GM11168 (cell line): ENCODE results near the gene ODAD4.

Experiments
- in situ Hi-C: fragments of 300-500 bp; cut with MboI; formaldehyde crosslinking; loops from one replicate; pipeline ENCODE4 v1.12.0; 2022; ENCODE audit warnings: low sequenced_read_pairs; ENCODE audit not compliant: unreplicated experiment

Gene ODAD4, protein sequence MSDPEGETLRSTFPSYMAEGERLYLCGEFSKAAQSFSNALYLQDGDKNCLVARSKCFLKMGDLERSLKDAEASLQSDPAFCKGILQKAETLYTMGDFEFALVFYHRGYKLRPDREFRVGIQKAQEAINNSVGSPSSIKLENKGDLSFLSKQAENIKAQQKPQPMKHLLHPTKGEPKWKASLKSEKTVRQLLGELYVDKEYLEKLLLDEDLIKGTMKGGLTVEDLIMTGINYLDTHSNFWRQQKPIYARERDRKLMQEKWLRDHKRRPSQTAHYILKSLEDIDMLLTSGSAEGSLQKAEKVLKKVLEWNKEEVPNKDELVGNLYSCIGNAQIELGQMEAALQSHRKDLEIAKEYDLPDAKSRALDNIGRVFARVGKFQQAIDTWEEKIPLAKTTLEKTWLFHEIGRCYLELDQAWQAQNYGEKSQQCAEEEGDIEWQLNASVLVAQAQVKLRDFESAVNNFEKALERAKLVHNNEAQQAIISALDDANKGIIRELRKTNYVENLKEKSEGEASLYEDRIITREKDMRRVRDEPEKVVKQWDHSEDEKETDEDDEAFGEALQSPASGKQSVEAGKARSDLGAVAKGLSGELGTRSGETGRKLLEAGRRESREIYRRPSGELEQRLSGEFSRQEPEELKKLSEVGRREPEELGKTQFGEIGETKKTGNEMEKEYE

DNA sequence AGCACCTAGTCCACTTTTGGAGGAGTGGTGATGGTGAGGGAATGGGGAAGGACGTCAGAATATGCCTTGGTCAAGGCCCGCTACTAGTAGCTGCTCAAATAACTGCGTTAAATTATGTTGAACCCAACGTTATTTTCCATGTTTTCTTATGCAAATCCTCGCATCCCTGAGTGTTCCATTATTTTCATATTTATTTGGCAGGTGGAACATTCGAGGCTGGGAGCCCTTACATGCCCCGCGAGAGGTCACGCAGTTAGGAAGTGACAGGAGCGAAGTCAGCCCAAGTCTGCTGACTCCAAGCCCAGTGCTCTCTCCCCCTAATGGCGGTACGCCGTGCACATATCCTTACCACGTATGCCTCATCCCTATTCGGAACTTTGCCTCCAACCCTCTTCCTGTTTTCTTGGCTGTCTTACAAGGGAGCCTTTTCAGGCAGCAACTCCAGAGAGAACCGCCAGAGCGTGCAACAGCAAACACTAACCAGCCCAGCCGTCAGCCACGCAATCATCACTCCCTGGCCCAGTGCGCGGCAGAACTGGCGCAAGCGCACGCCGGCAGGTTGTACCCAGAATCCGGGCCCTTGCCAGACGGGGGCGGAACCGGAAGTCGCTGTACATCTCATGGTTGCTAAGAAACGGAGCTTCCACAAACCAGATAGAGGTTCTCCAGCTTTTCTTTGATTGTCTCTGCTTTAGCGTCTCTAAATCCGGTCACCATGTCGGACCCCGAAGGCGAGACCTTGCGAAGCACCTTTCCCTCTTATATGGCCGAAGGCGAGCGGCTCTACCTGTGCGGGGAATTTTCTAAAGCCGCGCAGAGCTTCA is at the start of gene ODAD4:
Gene ODAD4, plus strand, starts transcription at position 609 of the 824 bp plus-strand sequence. Its CDS starts 107 bp downstream, at position 716.
- in situ Hi-C loops: no loop called here

DNA sequence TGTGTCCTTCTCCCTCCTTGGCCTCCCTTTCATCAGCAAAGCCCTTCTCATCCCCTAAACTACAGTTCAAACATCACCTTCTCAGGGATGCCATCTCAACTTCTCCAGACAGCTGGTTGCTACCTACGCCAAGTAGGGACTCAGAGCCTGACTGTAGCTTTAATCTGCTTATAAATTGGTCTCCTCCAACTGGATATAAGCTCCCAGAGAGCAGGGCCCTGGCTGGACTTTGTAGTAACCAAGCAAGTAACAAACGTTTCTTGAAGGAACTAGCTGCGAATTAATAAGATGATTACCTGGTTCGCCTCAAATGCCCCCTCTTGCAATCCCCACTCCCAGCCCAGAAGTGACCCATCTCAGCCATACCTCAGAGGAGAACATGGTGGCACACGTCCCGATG is 47.7 kb upstream of the ODAD4 start:
- in situ Hi-C loops: no loop called here

DNA sequence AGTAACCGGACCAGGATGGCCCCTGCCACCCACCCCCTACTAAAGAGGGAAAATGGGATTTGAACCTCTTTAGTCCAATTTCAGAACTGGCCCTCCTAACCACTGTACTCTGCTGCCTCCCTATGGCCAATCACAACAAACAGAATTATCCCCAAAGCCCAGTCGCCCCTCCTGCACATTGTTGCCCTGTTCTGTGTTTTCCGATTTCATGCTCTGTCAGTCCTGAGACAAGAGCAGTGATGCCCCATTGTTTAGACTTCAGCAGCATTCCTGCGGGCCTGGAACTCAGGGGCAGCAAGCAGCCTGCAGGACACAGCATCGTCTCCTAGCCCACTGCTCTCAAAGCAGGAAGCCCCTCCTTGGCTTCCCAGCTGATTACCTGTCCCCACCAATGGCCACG is 44.7 kb upstream of the ODAD4 start:
- in situ Hi-C loops: no loop called here

DNA sequence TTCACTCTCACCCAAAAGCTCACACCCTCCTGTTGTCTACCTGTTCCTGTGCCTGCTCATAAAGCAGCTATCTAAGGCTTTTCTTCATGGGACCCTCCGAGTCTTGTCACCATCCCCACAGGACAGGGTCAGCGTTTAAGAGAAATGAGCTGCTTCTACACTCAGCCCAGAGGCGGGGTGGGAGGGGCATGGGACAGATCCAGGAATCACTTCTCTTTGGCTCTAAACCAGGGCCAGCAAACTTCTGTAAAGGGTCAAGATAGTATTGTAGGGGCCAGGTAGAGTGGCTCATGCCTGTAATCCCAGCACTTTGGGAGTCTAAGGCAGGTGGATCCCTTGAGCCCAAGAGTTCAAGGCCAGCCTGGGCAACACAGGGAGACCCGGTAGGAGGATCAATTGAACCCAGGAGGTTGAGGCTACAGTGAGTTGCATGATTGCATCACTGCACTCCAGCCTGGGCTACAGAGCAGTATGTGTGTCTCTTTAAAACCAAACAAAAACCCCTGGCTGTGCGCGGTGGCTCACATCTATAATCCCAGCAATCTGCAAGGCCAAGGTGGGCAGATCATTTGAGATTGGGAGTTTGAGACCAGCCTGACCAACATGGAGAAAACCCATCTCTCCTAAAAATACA is 42.0 kb upstream of the ODAD4 start:
- in situ Hi-C loops: no loop called here

DNA sequence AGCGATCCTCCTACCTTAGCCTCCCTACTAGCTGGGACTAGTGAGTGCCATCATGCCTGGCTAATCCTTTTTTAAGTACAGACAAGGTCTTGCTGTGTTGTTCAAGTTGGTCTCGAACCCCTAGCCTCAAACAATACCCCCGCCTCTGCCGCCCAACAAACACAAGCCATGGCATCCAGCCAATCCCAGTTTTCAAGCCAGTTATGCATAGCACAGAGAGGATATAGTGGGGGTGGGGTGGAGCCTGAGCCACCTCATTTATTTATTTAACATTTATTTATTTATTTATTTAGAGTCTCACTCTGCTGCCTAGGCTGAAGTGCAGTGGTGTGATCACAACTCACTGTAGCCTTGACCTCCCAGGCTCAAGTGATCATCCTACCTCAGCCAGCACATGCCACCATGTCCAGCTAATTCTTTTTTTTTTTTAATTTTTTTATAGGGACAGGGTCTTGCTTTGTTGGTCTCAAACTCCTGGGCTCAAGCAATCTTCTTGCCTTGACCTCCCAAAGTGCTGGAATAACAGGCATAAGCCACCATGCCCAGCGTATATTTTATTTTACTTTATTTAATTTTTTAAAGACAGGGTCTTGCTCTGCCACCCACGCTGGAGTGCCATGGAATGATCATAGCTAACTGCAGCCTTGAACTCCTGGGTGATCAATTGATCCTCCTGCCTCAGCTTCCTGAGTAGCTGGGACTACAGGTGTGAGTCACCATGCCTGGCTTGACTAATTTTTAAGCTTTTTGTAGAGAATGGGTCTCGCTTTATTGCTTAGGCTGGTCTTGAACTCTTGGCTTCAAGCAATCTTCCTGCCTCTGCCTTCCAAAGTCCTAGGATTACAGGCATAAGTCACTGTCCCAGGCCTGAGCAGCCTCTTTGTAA is 39.0 kb upstream of the ODAD4 start:
- in situ Hi-C loops: no loop called here

DNA sequence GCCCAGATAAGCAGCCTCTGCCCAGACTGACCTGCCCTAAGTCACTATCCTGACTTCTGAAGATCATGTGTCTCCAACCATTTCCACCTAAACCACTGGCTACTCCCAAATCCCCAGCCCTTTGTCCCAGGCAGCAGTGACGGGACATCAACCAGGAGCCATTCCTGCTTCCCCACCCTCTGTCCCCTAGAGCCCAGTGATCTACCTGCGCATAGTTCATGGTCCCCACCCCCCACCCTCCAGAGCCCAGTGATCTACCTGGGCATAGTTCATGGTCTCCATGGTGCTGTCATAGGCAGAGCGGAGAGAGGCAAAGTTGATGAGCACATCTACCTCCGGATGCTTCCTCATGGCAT is 38.4 kb upstream of the ODAD4 start:
- in situ Hi-C loops: no loop called here

DNA sequence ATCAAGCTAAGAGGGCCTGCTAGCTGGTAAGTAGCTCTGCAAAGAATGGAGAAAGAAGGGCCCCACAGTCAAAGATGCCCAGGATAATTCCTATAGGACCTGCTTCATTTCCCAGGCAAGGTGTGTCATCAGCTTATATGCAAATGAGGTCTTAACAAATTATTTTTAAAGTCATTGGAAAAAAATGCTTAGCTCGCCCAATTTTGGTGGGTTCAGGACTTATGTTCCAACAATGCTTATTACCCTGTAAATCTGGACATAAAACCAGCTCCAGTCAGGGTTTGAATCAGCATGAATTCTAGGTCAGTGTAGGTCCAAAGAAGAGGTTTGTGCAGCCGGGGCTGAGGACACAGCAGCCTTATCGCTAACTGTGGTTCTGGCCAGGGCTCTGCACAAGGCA is 37.0 kb upstream of the ODAD4 start:
- in situ Hi-C loops: no loop called here

DNA sequence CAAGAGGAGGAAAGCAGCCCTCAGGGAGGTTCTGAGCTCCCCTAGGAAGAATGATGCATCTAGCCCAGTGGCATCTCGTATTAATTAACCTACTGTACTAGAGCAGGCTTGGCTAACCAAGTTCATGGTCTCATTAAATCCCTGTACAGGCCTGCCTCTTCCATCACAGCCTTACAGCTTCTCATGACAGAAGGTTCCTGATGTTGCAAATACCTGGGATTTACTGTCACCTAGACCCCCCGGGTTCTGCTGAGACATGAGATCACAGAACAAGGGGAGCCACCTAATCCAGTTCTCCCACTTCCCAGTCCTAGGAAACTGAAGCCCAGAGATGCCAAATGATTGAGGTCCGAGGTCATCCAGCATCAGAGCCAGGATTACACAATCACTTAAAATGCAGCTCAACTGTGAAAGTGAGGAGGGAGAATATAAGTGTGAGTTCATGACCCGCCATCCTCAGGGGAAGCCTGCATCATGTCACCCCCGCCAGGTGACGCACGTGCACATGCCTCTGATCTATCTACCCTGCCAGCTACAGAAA is 35.6 kb upstream of the ODAD4 start:
- in situ Hi-C loops: no loop called here

DNA sequence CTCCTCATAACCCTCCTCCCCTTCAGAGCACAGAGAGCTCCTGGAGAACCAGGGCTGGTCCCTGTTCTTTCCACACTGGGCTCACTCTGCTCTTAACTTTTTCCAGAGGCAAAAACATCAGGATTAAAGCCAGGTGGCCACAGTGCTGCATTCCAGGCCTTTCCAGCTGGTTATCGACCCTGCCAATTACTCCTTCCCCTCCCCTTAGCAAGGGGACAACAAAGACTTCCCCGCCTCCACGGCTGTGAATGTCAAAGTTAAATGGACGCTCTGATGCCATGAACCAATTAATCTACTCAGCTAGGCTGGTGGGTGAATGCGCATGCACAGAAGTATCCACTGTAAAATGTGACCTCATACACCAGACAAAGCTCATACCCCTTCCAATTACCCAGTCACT is 34.8 kb upstream of the ODAD4 start:
- in situ Hi-C loops: no loop called here

DNA sequence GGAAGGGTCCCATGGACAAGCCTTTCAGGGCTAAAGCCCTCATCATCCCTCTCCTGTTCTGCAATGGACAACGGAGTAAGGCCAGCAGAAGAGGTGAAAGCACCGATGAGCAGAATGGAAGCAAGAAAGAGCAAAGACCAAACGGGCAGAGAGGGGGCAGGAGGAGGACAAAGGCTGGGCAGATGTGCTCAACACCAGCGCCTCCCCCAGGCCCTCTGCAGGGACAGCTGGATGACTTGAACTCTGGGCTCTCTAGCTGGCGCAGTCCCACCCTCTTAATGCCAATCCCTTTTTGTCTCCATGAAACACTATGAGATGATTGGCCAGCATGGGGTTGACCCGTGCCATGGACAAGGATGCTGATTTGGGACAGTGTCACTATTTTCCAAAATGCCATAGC is 33.7 kb upstream of the ODAD4 start:
- in situ Hi-C loops: no loop called here

DNA sequence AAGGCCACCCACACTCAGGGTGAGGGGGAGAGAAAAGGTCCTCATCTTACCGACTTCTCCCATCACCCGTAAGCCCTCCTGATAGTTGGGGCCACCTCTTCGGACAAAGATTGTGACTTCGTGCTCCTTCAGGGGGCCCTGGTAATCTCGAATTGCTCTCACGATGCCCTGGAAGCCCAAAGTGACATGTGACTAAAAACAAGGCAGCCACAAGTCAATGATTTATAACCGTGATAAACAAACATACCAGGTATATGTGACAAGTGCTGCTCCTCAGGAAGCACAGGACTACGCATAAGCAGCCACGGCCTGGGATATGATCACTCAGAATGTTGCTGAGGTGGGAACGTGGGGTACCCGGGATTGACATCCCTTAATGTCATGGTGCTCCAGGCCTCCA is 28.8 kb upstream of the ODAD4 start:
- in situ Hi-C loops: no loop called here

DNA sequence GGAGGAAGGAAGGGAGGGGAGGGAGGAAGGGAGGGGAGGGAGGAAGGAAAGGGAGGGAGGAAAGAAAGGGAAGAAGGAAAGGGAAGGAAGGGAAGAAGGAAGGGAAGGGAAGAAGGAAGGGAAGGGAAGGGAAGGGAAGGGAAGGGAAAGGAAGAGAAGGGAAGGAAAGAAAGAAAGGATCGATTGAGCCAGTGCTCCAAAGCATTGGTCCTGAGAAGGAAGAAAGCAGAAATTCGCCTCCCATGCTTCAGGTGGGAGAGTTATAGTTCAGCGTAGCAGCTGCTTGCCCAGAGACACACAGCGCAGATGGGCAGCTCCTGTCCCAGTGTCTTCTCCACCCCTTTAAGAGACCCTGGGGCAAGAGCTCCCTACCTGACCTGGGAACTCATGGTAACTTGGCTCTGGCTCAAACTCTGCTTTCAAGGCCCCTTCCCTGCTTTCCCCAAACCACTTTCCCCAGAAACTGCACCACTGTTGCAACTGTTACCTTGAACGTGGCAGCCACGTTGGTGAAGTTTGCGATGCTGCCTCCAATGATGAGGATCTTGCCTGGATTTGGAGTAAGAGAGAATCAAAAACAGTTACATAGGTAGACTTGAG is 26.1 kb upstream of the ODAD4 start:
- in situ Hi-C loops: no loop called here

DNA sequence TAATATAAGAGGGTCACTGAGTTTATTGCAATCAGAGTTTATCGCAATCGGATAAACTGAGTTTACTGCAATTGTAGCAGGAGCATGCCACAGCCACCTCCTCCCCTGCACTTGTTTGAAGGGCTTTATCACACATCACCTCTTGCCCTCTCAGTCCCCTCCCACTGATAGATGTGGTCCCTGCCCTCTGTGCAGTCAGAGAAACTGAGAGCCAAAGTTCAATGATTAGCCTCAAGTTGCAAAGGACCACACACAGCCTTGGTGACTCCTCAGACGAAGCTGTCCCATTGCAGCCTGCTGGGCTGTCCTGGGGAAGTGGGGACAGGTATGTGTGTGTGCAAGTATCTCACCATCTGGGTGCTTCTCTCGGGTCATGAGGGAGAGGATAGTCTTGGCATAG is 25.2 kb upstream of the ODAD4 start:
- in situ Hi-C loops: no loop called here

DNA sequence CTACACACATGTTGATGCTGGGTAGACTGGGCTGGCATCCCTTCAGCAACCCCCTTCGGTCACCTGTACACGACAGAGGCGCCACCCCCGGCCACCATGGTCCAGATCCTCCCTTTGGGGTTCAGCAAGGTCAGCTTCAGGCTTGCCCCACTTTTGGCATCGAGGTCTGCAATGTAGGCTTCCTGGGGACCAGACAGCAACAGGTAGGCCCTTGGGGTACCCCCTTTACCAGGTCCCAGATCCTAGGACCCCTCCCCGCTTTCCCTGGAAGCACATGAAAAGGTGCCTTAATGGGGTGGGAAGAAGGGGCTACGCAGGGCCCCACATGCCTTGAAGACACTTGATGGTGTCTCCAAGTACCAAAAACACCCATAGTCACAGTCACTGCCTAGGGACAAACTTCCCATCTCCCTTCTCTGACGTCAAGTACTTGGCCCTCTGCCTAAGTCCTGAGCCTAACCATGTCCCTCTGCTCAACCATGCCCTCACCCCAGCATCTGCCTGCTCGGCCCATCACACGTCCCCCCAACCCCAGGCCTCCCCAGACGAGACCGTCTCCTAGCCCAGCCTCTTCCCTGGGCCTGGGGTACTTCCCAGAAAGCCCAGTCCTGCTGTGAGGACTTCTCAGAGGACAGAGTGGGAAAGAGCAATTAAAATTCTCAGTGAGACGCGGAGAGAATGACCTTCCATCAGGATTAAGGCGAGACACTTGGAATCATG is 23.8 kb upstream of the ODAD4 start:
- in situ Hi-C loops: no loop called here

DNA sequence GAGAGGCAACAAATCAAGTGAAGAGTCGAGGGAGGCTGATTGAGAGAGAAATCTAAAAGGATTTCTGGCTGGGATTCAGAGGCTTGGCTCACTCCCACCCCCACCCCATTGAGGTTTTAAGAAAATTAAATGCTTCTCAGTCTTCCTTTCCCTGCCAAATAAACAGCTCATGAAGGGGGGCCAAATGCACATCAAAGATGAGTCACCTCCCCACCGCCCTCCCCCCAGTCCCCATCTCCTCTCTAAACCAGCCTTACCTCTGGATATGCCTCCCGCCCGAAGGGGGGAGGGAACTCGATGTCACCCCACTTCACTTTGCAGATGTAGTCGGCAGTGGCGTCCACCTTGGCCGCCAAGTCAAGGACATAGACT is 23.2 kb upstream of the ODAD4 start:
- in situ Hi-C loops: no loop called here

DNA sequence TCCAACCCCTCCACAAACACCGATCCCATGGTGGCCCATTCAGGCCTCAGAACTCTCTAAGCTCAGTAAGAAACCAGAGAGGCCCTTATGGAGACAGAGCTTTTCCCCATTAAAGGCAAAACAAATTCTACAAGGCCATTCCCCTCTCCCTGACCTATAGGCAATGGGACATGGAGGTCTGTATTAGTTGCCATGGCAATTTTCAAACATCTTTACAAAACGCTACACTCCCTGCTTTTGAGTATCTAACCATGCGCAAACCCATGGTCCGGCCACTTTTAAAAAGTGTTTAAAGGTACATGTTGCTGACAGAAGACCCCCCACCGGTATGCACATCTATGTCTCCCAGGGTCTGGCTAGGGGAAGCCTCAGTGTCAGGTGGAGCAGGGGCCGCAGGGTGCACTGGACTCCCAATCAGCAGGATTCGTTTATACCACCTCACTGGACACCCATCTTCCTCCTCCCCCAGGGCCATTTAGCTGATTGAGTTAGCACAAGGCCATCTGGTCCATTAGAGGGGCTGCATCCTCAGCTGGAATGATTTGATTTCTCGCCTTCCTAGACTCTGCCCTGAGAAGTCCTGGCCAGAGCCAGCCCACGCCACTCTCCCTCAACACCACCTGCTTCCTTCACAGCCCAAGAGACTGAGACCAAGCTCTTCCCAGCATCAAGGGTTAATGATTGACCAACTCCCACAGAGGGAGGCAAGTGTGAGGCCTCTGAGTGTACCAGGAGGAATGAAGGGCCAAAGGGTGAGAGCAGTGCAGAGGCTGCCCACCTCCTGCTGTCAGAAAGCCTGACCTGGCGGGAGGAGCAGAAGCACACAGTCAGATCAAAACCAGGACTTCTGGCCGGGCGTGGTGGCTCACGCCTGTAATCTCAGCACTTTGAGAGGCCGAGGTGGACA is 22.5 kb upstream of the ODAD4 start:
- in situ Hi-C loops: no loop called here

DNA sequence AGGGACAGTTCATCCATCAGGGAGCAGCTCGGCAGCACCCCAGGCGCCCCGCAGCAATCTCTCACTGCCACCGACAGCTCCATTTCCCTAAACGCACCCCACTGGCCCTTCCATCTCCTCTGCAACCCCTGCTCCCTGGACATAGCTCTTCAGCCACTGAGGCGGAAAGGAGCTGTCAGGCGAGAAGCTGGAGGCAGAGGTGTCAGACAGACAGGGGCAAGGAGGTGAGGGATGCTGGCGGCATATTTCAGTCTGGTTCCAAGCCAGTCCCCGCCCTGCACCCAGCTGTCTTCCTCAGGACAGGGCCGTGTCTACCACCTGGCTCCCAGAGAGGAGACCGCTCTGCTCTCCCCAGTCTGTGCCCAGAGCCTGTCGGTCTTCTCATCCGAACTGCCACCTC is 21.3 kb upstream of the ODAD4 start:
- in situ Hi-C loops: no loop called here
